PC-9 (cell line): ENCODE measurements around the gene SACS.

ENCODE experiments used
- CTCF ChIP-seq: fragments of 200-600 bp; sonication (generic); conservative IDR thresholded peaks from 2 replicates; pipeline ENCODE4 v1.6.1; 2017; ENCODE audit warnings: mixed run types, antibody characterized with exemption, mild to moderate bottlenecking, moderate library complexity
- EZH2 ChIP-seq: fragments of 200-600 bp; sonication (generic); IDR thresholded peaks from 2 replicates; pipeline ENCODE4 v1.8.0; 2017; ENCODE audit warnings: antibody characterized with exemption, low read depth

- no peak for TF ChIP-seq EZH2
- TF ChIP-seq CTCF = no peak
Observed at GRCh38 chr13:23458989-23459388, 25.5 kb upstream of the SACS start.
